ENCODE data around the gene TYW1B.
"Not testable (repeated sequence)": the region's sequence is repeated elsewhere in the genome, so short reads cannot be mapped to it uniquely, and the experiment has no call there.

Gene TYW1B

GRCh38 chr7:72626428-72627011, 201.5 kb downstream of the TYW1B start:
- DNase-seq (ENCODE audit: low read depth in 2 of 2), result not testable (repeated sequence)

DNA sequence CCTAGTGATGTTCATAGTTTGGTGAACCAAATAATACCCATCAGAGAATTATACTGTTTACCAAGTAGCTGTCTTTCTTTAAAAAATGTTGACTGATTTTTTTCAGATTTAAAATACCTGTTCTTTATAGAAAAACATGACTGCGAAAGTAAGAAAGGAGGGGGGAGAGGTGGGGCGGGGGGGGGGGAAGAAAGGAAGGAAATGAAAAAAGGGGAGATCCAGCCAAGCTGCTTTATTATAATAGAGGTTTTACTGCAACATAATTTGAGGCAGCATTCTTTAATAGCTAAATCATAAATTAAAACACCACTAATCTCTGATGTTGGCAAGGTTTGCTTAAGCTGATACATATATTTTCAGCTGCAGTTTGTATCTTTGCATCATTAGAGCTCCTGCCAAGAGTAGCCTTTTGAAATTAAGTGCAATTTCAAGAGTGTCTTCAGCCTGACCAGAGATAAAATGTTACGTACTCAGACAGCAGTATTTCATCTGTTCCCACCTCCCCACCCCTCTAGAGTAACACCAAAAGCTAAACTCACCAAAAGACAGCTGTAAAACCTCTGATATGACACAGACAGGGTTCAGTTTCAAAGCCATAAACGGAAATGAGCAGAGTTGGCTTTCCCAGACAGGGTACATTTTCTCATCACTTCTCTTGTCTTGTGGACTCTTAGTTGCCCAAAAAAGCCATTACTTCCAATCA, 202.1 kb downstream of the TYW1B start:
- not testable (repeated sequence) for DNase-seq (ENCODE audit: low read depth in 2 of 2)

GRCh38 chr7:72622532-72622931, 205.5 kb downstream of the TYW1B start:
- no peak for DNase-seq (ENCODE audit: low read depth in 2 of 2)

GRCh38 chr7:72621761-72622187, 206.2 kb downstream of the TYW1B start:
- DNase-seq (ENCODE audit: low read depth in 2 of 2), result not testable (repeated sequence)

DNA sequence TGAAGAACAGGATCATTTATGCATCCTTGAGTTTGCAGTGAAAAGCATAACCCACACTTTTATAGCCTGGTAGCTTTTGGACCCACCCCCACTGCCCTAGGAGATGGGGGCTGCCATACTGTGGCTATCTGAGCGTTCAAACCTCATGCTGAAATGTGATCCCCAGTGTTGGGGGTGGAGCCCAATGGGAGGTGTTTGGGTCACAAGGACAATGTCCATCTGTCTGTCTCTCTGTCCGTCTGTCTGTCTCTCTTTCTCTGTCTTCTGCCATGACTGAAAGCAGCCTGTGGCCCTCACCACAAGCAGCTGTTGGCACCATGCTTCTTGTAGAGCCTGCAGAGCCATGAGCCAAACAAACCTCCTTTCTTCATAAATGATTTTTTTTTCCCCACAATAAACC, 207.1 kb downstream of the TYW1B start:
- not testable (repeated sequence) for DNase-seq (ENCODE audit: low read depth in 2 of 2)

DNA sequence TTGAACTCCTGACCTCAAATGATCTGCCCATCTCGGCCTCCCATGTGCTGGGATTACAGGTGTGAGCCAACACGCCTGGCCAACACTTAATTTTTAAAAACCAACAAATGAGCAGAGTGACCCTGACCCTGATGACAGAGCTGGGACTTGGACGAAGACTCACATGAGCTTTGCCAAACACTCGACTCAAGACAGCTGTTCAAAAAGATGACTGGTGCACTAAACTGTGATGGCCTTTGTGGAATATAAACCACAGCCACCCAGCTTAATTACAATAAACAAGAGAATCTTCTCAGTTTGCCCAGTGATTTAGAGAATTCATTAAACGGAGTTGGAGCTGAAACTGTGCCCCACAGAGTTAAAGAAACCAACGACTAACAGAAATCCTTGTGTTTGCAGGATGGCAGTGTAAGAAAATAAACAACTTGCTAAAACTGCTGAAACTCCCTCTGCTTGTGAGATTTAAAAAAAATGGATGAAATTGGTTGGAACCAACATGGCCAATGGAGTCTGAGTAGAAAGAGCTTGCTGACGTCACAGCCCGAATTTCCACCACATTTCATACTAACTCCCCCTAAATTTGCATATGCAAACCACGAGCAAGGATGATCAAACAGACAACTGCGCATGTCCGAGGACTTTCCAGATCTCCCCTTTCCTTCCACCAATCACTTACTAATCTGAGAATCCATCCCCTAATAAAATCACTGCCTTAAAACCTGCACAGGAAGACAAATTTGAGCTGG, 209.4 kb downstream of the TYW1B start:
- not testable (repeated sequence) for DNase-seq (ENCODE audit: low read depth in 2 of 2)

DNA sequence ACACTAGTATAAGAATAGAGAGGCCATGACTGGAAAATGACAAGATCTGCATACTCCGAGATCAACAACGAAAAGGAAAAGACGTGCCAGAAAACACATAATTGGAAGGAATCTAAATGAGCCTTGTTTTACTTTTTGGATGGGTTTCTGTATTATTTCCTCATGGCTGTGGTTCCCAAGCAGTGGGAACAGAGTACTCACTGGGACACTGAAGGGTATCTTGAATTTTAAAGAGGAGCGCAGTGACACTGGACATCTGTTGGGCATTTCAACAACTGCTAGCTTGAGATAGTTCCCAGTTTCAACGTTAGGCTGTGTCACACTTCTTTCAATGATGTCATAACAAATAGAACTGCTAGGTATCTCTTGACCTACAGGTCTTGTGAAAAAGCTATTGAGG, 218.2 kb downstream of the TYW1B start:
- not testable (repeated sequence) for DNase-seq (ENCODE audit: low read depth in 2 of 2)

DNA sequence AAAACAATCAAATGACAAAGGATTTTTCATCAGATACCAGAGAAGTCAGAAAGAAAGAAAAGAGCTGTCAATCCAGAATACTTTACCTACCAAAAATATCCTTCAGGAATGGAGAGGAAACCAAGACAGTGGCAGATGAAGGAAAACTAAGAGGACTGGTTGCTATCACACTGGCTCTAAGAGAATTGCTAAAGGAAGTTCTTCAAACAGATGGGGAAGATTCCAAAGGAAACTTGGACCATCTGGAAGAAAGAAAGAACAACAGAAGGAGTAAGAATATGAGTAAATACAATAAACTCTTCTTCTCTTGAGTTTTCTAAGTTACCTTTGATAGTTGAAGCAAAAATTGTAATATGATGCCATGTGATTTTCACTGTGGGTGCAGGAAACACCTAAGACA, 220.0 kb downstream of the TYW1B start:
- not testable (repeated sequence) for DNase-seq (ENCODE audit: low read depth in 2 of 2)

DNA sequence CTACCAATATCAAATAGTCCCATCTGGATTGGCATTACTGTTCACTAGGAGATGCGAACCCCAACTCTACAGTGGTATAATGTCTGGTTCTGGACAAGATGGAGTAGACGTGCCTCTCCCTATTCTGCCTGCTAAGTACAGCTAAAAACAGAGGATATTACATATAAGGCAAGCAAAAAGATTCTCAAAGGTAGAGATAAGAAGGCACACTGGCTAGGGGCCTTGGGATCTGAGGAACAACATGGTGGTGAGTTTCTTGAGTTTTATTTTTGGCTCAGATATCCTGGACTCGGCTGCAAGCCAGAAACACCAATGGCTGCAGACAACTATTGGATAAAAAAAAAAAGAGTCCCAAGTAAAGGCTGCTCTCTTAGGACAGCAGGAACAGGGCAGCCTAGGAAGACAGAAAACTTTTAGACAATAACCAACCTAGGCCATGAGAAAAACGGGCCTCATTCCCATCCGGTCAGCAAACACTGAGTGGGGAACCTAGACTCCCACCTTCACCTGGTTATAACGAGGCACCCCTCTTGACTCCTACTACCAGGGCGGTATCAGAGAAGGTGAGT, 222.1 kb downstream of the TYW1B start:
- not testable (repeated sequence) for DNase-seq (ENCODE audit: low read depth in 2 of 2)

DNA sequence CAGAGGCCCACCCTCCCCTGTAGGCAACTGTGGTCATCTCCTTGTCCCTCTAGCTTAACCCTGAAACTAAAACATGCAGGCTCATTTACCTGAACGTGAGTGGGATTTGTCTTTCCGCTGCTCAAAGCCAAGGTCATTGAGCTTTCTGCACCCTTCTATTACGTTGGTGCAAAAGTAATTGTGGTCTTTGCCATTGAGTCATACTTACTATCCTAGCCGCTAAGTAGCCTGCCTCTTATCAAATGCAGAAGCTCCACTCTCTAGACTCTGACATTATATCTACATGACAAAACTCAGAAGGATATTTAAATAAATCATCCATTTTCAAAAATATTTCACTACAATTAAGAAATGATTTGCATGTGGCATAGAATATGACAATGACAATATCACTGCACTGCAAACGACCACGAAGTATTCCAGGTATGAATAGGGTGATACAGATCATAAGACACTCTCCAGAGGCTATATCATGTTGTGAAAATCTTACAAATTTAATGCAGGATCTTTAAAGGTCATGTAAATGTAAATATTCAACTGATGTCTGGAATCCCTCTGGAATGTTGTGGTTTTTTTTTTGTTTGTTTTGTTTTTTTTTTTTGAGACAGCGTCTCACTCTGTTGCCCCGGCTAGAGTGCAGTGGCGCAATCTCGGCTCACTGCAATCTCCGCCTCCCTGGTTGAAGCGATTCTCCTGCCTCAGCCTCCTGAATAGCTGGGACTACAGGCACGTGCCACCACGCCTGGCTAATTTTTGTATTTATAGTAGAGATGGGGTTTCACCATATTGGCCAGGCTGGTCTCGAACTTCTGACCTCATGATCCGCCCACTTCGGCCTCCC, 223.0 kb downstream of the TYW1B start:
- DNase-seq (ENCODE audit: low read depth in 2 of 2), result not testable (repeated sequence)

DNA sequence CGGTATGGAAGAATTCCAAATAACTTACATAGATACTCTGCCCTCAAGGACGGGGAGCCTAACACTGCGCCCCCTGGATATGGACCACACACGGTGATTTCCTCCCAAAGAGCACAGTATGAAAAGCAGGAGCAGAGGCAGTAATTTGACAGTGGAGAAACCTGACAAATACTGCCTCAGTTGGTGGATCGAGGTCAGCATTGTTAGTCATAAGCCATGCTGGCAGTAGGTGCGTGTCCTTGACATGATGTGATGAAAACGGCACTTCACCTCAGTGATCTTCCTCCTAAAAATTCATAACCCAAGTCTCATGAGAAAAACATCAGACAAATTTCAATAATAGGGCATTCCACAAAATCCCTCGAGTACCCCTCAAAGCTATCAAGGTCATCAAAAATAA, 224.5 kb downstream of the TYW1B start:
- not testable (repeated sequence) for DNase-seq (ENCODE audit: low read depth in 2 of 2)

DNA sequence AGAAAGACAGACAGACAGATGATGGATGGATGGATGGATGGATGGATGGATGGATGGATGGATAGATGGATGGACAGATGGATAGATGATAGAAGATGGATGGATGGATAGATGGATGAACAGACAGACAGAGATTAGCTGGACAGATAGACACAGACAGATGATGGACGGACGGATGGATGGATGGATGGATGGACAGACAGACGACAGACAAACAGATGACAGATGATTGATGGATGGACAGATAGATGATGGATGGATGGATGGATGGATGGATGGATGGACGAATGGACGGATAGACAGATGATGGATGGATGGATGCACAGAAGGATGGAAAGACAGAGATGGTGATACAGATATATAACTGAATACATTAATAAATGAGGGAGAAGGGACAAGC, 224.9 kb downstream of the TYW1B start:
- no peak for DNase-seq (ENCODE audit: low read depth in 2 of 2)

GRCh38 chr7:72601683-72602082, 226.3 kb downstream of the TYW1B start:
- DNase-seq (ENCODE audit: low read depth in 2 of 2), result not testable (repeated sequence)

GRCh38 chr7:72590023-72590422, 238.0 kb downstream of the TYW1B start:
- DNase-seq (ENCODE audit: low read depth in 2 of 2), result not testable (repeated sequence)

DNA sequence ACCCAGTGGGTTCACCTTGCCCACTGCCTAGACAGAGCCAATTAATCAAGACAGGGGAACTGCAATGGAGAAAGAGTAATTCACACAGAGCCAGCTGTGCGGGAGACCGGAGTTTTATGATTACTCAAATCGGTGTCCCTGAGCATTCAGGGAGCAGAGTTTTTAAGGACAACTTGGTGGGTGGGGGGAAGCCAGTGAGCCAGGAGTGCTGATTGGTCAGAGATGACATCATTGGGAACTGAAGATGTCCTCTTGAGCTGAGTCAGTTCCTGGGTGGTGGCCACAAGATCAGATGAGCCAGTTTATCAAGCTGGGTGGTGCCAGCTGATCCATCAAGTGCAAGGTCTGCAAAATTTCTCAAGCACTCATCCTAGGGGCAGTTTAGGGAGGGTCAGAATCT, 240.7 kb downstream of the TYW1B start:
- not testable (repeated sequence) for DNase-seq (ENCODE audit: low read depth in 2 of 2)

DNA sequence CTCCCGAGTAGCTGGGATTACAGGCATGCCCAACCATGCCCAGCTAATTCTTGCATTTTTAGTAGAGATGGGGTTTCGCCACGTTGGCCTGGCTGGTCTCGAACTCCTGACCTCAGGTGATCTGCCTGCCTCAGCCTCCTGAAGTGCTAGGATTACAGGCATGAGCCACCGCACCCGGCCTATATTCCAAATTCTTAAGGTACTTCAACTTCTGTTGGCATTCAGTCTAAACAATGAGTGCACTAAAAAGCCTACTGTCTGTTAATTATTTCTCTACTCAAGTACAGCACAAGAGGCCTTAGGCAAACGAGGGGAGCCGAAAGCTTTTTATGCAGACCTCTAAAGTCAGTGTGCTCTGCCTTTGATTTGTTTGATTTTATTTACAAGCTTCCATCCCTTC, 243.4 kb downstream of the TYW1B start:
- DNase-seq (ENCODE audit: low read depth in 2 of 2), result not testable (repeated sequence)

- DNase-seq (ENCODE audit: low read depth in 2 of 2), result not testable (repeated sequence)
Observed at GRCh38 chr7:72583620-72584361, 244.2 kb downstream of the TYW1B start.

GRCh38 chr7:72580142-72580770, 247.7 kb downstream of the TYW1B start:
- DNase-seq (ENCODE audit: low read depth in 2 of 2), result not testable (repeated sequence)

GRCh38 chr7:72577107-72577506, 250.9 kb downstream of the TYW1B start:
- DNase-seq (ENCODE audit: low read depth in 2 of 2), result no peak

GRCh38 chr7:72561988-72562387, 266.0 kb downstream of the TYW1B start:
- not testable (repeated sequence) for DNase-seq (ENCODE audit: low read depth in 2 of 2)

Data from stimulated activated CD8-positive, alpha-beta memory T cell treated with anti-CD3 and anti-CD28 coated beads, Interleukin-15, amount 100 ng/mL, for 4 hours (primary cell).